GM15510 (cell line): ENCODE results near the gene MMP25.

Source experiments
- POLR2A ChIP-seq: IDR thresholded peaks from 3 replicates; pipeline ENCODE4 v1.6.1; 2011; ENCODE audit warnings: borderline replicate concordance; ENCODE audit not compliant: insufficient read length; ENCODE audit errors: extremely low read depth

MMP25 gene

GRCh38 chr16:3099732-3100499 is 53.6 kb downstream of the MMP25 start:
- peak; percentile 29 for TF ChIP-seq POLR2A

- no peak for TF ChIP-seq POLR2A
These were observed 54.9 kb downstream of the MMP25 start for GRCh38 chr16:3101018-3101840.

GRCh38 chr16:3101841-3102470 is 55.6 kb downstream of the MMP25 start:
- TF ChIP-seq POLR2A: no peak

- peak; percentile 80 for TF ChIP-seq POLR2A
These were observed 60.0 kb downstream of the MMP25 start for GRCh38 chr16:3106205-3106928.
